ENCODE measurements around the gene COA7.

COA7 gene

DNA sequence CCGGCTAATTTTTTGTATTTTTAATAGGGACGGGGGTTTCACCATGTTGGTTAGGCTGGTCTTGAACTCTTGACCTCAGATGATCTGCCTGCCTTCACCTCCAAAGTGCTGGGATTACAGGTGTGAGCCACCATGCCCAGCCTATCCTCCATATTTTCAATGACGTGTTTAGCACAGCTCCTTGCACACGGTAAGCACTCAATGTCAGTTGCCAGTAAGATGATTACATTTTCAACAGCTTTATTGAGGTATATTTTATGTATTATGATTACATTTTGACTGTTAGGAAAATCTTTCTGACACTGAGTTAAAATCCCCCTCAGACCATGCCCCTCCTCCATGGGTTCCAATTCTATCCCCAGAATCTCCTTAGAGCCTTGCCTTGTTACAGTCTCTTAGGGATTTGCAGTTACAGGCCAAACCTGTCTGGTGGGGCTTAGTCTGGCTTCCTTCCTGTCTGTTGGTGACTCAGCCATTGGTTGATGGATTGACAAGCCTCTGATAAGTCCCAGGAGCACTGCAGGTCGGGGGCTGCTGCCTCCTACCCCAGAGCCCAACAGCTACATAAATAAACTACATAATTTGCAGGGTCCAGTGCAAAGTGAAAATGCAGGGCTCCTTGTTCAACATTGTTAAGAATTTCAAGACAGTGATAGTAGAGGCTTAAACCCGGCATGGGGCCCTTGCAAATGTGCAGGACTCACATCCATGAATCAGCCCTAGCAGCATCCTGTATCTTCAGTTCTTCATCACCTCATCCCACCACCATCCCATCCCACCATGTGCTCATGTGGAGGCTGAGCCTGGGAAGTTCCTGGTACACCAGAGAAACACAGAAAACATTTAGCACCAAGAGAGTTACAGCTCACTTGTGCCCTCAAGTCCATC lies 23.4 kb downstream of the COA7 start:
- no peak for DNase-seq (ENCODE audit: low spot score)
- in situ Hi-C loops (cut with MboI; ENCODE audit: low sequenced_read_pairs, unreplicated experiment): loop anchor here (25.0 kb wide), 1 partner anchor 537 kb away; the partner anchor contains the start of gene ZFYVE9
- TF ChIP-seq, protein P1, sequence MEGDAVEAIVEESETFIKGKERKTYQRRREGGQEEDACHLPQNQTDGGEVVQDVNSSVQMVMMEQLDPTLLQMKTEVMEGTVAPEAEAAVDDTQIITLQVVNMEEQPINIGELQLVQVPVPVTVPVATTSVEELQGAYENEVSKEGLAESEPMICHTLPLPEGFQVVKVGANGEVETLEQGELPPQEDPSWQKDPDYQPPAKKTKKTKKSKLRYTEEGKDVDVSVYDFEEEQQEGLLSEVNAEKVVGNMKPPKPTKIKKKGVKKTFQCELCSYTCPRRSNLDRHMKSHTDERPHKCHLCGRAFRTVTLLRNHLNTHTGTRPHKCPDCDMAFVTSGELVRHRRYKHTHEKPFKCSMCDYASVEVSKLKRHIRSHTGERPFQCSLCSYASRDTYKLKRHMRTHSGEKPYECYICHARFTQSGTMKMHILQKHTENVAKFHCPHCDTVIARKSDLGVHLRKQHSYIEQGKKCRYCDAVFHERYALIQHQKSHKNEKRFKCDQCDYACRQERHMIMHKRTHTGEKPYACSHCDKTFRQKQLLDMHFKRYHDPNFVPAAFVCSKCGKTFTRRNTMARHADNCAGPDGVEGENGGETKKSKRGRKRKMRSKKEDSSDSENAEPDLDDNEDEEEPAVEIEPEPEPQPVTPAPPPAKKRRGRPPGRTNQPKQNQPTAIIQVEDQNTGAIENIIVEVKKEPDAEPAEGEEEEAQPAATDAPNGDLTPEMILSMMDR (IDR thresholded peaks at IDR 0.05; ENCODE audit: borderline replicate concordance, control extremely low read depth, extremely low read depth, insufficient read depth, missing control alignments): no peak

DNA sequence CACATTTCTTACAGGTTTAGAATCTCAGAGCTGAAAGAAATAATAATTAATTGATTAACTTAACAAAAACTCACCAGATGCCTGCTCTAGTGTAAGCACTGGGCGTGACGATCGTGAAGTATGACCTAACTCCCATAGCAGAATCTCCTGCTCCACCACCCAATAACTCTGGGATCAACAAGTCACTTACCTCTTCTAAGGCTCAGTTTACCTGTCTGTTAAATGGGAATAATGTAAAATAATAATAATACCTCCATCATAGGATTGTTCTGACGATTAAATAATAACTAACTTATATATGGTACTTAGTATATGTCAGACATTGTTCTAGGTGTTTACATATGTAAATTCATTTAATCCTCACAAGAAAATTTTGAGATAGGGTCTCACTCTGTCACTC lies 24.6 kb downstream of the COA7 start:
- DNase-seq (ENCODE audit: low spot score): no peak
- in situ Hi-C loops (cut with MboI; ENCODE audit: low sequenced_read_pairs, unreplicated experiment): no loop called here
- TF ChIP-seq, protein P1 (IDR thresholded peaks at IDR 0.05; ENCODE audit: borderline replicate concordance, control extremely low read depth, extremely low read depth, insufficient read depth, missing control alignments): no peak

DNA sequence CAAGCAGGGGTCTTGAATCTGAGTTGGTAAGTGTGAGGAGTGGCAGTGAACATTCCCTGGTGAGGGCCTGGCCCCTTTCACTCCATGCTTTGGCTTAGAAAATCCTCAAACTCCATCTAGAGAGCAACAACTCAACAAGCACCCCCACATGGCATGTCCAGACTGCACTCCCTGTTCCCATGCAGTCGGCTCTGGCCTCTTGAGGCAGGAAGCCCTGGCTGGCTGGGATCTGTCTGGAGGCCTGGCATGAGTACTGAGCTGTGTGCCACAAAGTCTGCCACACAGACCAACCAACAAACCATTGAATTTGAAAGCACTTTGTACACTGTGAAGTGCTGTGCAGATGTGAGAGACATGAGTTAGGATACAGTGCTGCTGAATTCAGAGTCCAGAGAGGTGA lies 25.2 kb downstream of the COA7 start:
- TF ChIP-seq, protein P1 (IDR thresholded peaks at IDR 0.05; ENCODE audit: borderline replicate concordance, control extremely low read depth, extremely low read depth, insufficient read depth, missing control alignments): no peak
- in situ Hi-C loops (cut with MboI; ENCODE audit: low sequenced_read_pairs, unreplicated experiment): no loop called here

DNA sequence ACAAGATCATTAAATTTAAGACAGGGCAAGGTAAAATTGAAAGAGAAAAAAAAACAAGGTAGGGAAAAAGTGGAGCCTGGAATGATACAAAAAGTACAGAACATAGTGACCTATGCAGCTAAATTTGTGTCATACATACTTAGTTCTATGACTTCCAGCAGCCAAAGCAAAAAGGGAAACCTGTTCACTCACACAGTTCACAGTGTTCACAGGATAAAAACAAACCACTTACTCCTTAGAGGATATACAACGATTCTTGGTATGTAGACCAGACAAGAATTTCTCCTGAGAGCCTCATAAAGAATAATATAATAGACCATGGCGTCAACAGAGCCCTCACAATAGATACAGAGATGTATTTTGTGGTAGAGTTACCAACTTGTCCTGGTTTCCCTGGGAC lies 27.5 kb downstream of the COA7 start:
- TF ChIP-seq, protein P1 (IDR thresholded peaks at IDR 0.05; ENCODE audit: borderline replicate concordance, control extremely low read depth, extremely low read depth, insufficient read depth, missing control alignments): no peak
- no peak for DNase-seq (ENCODE audit: low spot score)
- in situ Hi-C loops (cut with MboI; ENCODE audit: low sequenced_read_pairs, unreplicated experiment): no loop called here

More for the DNA sequence above, 25.2 kb downstream of the COA7 start:
- DNase-seq (ENCODE audit: low spot score): no peak

DNA sequence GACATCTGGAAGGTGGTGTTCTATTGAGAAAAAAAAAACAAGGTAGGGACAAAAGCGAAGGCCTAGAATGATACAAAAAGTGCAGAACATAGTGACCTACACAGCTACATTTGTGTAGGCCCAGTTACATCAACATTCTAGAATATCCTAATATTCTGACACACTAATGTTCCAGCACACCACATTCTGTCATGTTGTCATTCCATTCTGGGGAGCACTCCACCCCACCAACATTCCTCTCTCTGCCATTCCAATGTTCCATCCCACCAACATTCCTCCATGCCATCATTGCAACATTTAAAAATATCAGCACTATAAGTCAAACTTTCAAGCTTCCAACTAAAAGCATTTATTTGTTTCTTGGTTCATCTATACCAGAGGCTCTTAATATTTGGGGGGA lies 28.5 kb downstream of the COA7 start:
- in situ Hi-C loops (cut with MboI; ENCODE audit: low sequenced_read_pairs, unreplicated experiment): no loop called here
- no peak for DNase-seq (ENCODE audit: low spot score)
- TF ChIP-seq, protein P1 (IDR thresholded peaks at IDR 0.05; ENCODE audit: borderline replicate concordance, control extremely low read depth, extremely low read depth, insufficient read depth, missing control alignments): no peak

DNA sequence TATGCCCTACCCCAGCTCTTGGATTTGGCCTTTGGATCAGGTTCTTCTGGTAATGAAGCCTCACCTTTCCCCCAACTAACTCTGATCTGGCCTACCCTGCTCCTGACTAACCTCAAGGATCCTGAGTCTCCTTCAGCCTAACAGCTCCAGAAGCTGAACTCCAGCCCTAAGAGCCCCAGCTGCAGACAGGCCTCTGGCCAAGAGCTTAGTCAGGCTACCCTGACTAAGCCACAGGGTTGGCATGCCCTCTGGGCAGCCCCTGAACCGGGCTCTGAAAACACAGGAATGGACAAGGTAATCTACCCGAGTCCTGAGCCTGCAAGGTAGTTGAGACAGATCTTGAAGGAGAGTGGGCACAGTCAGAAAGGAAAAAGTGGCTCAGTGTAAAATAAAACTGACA lies 29.4 kb downstream of the COA7 start:
- TF ChIP-seq, protein P1 (IDR thresholded peaks at IDR 0.05; ENCODE audit: borderline replicate concordance, control extremely low read depth, extremely low read depth, insufficient read depth, missing control alignments): no peak
- DNase-seq (ENCODE audit: low spot score): no peak
- in situ Hi-C loops (cut with MboI; ENCODE audit: low sequenced_read_pairs, unreplicated experiment): no loop called here
